SK-N-MC (cell line): ENCODE results near the gene XPR1.

Experiments used
- EZH2 ChIP-seq: fragments of 200-600 bp; sonication (generic); IDR thresholded peaks from one replicate; pipeline ENCODE4 v1.6.1; 2017; ENCODE audit warnings: antibody characterized with exemption
- FOXP2 ChIP-seq: optimal IDR thresholded peaks from 2 replicates; pipeline ENCODE3; 2011; ENCODE audit warnings: mild to moderate bottlenecking, moderate library complexity; ENCODE audit not compliant: insufficient read depth; ENCODE audit errors: extremely low read length, control extremely low read depth
- POLR2AphosphoS5 ChIP-seq: IDR thresholded peaks from 2 replicates; pipeline ENCODE4 v1.6.1; 2012; ENCODE audit warnings: mild to moderate bottlenecking, low read depth, low read length, borderline replicate concordance

GRCh38 chr1:180911640-180912191, 279.9 kb downstream of the XPR1 start:
- TF ChIP-seq POLR2AphosphoS5 (no peak), EZH2 (no peak), FOXP2 (no peak)
